ENCODE measurements around the gene SCIN. TPM values are rescaled to one million over a fixed set of nuclear protein-coding genes. Genes with fewer than 3 reads are reported as not detected.

The SCIN gene
- total RNA-seq, 1 experiment from 2014 or later: 0.39 TPM

DNA sequence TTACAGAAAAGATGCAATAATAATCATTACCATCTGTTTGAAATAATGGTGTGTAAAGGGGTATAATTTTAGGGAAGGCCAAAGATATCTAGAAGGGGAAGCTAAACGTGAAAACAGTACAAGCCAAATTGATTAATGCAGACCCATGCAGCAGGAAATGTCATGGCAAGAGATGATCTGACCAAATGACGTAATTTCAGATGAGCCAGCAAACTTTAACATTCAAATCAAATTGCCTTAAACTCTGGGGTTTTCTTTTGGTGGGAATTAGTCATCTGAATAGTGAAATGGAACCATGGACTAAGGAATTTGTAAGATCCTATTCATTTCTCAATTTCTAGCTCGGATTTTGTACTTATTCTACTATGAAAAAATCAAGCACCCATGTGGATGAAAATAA, 21.4 kb upstream of the SCIN start:
- Histone ChIP-seq H3K4me1 (ENCODE audit: insufficient read depth, low read length, poor library complexity, severe bottlenecking) (no peaks in the 10 kb centered on the region), H3K9me3 (ENCODE audit: low read depth, low read length, poor library complexity, severe bottlenecking) (no peaks in the 10 kb centered on the region), H3K27me3 (replicated peaks; ENCODE audit: insufficient read depth, low read depth, low read length, poor library complexity) (no peaks in the 10 kb centered on the region), H3K27ac (ENCODE audit: low read depth, low read length, poor library complexity, severe bottlenecking) (no peak overlapping the region), H3K36me3 (ENCODE audit: insufficient read depth, low read length, poor library complexity, severe bottlenecking) (no peaks in the 10 kb centered on the region), H3K4me3 (ENCODE audit: low read depth, low read length, poor library complexity, severe bottlenecking) (no peak overlapping the region)
- peak; percentile 39 for DNase-seq (ENCODE audit: low spot score)
- BruUV-seq (replicated peaks): no TSS peak
- TF ChIP-seq EZH2 (IDR thresholded peaks at IDR 0.05; ENCODE audit: borderline replicate concordance, low read depth, low read length, poor library complexity, severe bottlenecking): no peak
- TF ChIP-seq, protein P1, sequence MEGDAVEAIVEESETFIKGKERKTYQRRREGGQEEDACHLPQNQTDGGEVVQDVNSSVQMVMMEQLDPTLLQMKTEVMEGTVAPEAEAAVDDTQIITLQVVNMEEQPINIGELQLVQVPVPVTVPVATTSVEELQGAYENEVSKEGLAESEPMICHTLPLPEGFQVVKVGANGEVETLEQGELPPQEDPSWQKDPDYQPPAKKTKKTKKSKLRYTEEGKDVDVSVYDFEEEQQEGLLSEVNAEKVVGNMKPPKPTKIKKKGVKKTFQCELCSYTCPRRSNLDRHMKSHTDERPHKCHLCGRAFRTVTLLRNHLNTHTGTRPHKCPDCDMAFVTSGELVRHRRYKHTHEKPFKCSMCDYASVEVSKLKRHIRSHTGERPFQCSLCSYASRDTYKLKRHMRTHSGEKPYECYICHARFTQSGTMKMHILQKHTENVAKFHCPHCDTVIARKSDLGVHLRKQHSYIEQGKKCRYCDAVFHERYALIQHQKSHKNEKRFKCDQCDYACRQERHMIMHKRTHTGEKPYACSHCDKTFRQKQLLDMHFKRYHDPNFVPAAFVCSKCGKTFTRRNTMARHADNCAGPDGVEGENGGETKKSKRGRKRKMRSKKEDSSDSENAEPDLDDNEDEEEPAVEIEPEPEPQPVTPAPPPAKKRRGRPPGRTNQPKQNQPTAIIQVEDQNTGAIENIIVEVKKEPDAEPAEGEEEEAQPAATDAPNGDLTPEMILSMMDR (conservative IDR thresholded peaks at IDR 0.05; ENCODE audit: low read depth, low read length): no peak
- ChIA-PET CTCF (no interaction called here), POLR2A (ENCODE audit: low non-redundant PET) (interaction anchor here (0.7 kb wide), 1 partner anchor 419 kb away, joined by 3 read pairs; no protein-coding TSS in a partner anchor)
- intact Hi-C loops (cut with micrococcal nuclease; ENCODE audit: unreplicated experiment): no loop called here

DNA sequence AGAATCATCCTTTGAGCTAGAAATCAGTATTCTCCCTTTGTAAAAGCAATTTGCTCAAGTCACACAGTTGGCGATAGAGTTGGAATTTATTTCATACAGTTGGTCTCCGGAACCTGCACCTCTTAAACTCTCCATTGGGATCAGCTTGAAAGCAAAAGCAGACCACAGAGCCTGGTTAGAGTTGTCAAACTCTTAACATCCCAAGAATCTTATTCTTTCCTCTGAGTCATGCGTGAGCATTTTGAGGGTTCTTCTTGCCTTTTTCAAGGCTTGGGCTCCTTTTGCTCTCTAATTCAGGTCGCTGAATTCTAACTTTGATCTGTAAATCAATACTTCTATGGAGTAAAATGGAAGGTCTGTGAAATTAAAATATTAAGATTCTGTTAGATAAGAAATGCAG, 19.6 kb upstream of the SCIN start:
- DNase-seq (ENCODE audit: low spot score): no peak
- no peak overlapping the region for H3K4me3 ChIP-seq (ENCODE audit: low read depth, low read length, poor library complexity, severe bottlenecking)
- BruUV-seq (replicated peaks): no TSS peak
- H3K27me3 ChIP-seq (replicated peaks; ENCODE audit: insufficient read depth, low read depth, low read length, poor library complexity): no peaks in the 10 kb centered on the region
- POLR2A ChIA-PET (ENCODE audit: low non-redundant PET): no interaction called here
- CTCF ChIA-PET: no interaction called here
- no peaks in the 10 kb centered on the region for H3K9me3 ChIP-seq (ENCODE audit: low read depth, low read length, poor library complexity, severe bottlenecking)
- intact Hi-C loops (cut with micrococcal nuclease; ENCODE audit: unreplicated experiment): no loop called here
- H3K4me1 ChIP-seq (ENCODE audit: insufficient read depth, low read length, poor library complexity, severe bottlenecking): no peaks in the 10 kb centered on the region
- TF ChIP-seq, protein P1 (conservative IDR thresholded peaks at IDR 0.05; ENCODE audit: low read depth, low read length): no peak
- no peak for TF ChIP-seq EZH2 (IDR thresholded peaks at IDR 0.05; ENCODE audit: borderline replicate concordance, low read depth, low read length, poor library complexity, severe bottlenecking)
- H3K27ac ChIP-seq (ENCODE audit: low read depth, low read length, poor library complexity, severe bottlenecking): no peak overlapping the region
- H3K36me3 ChIP-seq (ENCODE audit: insufficient read depth, low read length, poor library complexity, severe bottlenecking): no peaks in the 10 kb centered on the region

DNA sequence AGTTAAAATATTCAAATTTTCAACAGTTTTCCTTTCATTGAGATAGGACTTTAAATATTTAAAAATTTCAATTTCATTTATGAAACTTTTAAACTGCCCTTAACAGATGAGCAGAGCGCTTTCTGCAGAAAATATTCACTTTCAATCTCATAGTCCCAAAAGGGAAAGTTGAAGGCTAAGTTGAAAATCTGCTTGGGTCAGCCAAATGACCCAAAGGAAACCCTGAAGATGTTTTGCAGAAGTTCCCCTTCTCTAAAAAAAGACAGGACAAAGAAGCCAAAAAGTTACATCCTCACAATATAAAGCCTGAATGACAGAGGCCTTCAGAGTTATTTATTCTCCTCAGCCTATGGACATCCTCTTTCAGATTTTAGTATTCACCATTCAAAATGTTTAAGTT, 17.6 kb upstream of the SCIN start:
- Histone ChIP-seq H3K36me3 (ENCODE audit: insufficient read depth, low read length, poor library complexity, severe bottlenecking) (no peaks in the 10 kb centered on the region), H3K4me3 (ENCODE audit: low read depth, low read length, poor library complexity, severe bottlenecking) (no peak overlapping the region), H3K27ac (ENCODE audit: low read depth, low read length, poor library complexity, severe bottlenecking) (no peak overlapping the region), H3K9me3 (ENCODE audit: low read depth, low read length, poor library complexity, severe bottlenecking) (no peaks in the 10 kb centered on the region), H3K27me3 (replicated peaks; ENCODE audit: insufficient read depth, low read depth, low read length, poor library complexity) (no peaks in the 10 kb centered on the region), H3K4me1 (ENCODE audit: insufficient read depth, low read length, poor library complexity, severe bottlenecking) (no peaks in the 10 kb centered on the region)
- BruUV-seq (replicated peaks): no TSS peak
- ChIA-PET POLR2A (ENCODE audit: low non-redundant PET) (no interaction called here), CTCF (no interaction called here)
- TF ChIP-seq, protein P1 (conservative IDR thresholded peaks at IDR 0.05; ENCODE audit: low read depth, low read length): no peak
- no peak for TF ChIP-seq EZH2 (IDR thresholded peaks at IDR 0.05; ENCODE audit: borderline replicate concordance, low read depth, low read length, poor library complexity, severe bottlenecking)
- intact Hi-C loops (cut with micrococcal nuclease; ENCODE audit: unreplicated experiment): no loop called here
- DNase-seq (ENCODE audit: low spot score): no peak

Measured in A673 (cell line).